HG03558 (cell line): Measurements from ENCODE around the gene DUXB.

Experiments used
- ATAC-seq: cut with Tn5 transposase; IDR thresholded peaks from one replicate; pipeline ENCODE4 v1.9.1; 2021; ENCODE audit warnings: moderate number of reproducible peaks; ENCODE audit not compliant: unreplicated experiment; ENCODE audit errors: extremely low read depth

Gene DUXB, protein sequence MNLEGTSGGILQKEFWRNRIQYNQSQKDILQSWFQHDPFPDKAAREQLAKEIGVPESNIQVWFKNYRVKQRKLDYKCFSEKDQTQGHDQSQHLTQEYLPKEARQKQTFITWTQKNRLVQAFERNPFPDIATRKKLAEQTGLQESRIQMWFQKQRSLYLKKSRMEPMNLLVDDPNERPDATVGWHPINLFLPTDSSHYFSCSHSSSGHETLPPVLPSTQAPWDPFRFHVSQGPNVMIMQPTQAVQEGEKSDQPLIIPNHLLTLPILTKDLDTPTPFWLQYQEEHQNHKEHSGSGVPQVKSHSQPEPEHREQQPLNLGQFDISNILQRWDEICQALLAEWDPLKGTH

DNA sequence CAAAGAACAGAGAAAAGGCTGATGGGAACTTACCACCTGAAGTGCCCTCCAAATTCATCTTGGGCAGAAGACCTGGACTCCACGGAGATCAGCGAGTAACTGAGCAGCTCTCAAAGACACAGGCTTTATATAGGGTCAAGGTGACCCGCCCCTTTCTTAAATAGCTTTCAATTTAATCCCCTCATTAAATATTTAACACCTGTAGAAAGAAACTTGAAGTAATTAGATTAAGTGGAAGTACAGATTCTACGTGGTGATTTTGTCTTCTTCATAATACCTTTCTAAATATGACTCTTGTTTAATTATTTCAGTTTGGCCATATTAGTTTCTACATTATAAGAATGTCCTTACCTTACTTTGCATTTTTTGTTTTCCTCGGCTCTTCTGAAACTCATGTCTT is at the start of gene DUXB:
Gene DUXB (minus strand): TSS at position 101 of the 400 bp plus-strand sequence. CDS start 43 bp downstream, at position 58.
- no peak for ATAC-seq

DNA sequence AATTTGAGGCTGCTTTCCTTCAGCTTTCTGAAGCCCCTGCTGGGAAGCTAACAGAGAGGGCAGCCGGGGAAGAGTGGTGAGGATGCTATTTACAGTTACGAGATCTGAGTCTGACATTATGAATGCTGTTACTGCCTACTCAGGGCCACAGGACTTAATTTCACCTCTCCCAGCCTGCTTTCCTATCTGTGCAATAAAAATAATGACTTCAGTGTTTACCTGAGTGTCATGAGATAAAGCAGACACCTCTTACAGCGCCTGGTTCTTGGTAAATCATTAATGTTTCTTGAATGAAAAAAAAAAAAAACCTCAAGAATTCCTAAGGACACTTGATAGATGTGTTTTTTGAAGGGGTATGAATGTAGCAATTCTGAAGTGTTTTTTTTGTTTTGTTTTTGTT is 49.3 kb upstream of the DUXB start:
- no peak for ATAC-seq

DNA sequence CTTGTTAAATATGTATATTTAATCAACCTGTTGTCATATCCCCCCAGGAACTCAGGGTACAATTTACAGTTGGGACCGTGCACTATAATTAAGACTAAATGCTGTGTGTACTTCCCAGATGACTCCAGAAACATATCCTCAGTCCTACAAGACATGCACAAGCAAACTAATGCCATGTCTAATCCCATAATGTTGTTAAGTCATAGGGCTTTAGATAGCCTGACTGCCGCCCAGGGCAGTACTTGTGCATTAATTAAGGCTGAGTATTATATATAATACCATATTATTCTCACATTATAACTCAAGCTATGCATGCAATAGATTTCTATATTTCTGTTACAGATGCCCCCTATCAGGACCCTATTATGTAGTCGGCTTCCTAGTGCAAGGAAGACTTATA is 45.1 kb upstream of the DUXB start:
- no peak for ATAC-seq

DNA sequence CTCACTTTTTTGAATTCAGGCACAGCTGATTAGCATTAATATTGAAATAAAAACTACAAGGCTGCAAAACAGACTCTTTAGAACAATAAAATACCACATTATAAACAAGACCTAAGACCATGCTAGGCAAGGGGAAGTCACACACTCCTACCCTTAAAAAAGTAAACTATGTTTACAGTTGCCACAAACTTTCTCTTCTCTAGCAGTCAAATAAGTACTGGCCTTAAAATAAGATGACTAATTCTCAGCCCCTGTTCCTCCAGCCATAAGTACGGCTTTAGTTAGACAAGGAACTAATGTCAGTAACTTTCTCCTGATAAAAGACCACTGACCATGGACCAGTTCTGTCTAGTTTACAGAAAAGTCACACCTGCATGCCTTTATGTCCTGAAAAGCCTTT is 44.6 kb upstream of the DUXB start:
- no peak for ATAC-seq

DNA sequence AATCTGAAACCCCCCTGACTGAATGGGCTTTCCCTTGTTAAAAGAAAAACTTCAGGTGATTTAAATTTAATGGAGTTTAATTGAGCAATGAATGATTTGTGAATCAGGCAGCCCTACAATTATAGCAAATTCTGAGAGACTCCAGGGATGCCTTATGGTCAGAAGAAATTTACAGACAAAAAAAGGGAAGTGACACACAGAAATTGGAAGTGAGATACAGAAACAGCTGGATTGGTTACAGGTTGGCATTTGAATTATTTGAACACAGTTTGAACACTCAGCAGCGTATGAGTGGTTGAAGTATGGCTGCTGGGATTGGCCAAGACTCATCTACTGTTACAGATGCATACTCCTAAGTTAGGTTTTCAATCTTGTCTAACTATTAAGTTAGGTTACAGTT is 44.0 kb upstream of the DUXB start:
- no peak for ATAC-seq

DNA sequence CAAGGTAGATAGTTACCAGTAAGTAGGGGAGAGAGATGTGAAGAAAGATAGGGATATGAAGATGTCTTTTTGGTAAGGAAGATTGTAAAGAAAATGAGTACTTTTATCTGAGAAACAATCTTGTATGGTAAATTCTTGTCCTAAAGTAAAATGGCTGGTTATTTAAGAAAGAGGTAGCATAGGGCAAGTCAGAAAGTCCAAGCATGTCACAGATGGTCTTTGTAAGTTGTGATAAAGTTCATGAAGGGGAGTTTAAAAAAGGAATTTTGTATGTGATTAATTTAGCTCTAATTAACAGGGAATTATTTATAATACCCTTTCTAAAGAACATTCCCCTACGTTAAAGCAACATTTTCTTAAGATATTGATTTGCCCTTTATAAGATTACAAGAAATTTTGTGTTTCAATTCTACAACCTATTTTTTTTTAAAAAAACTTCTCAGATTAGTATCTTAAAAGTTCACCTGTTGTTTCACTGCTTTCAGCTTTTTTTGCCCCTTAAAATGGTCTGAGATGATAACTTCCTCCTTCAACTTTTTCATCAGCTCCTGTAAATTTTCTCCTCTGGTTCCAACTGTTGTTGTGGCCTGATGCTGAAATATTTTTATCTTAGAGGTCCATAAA is 41.3 kb upstream of the DUXB start:
- ATAC-seq, result no peak

DNA sequence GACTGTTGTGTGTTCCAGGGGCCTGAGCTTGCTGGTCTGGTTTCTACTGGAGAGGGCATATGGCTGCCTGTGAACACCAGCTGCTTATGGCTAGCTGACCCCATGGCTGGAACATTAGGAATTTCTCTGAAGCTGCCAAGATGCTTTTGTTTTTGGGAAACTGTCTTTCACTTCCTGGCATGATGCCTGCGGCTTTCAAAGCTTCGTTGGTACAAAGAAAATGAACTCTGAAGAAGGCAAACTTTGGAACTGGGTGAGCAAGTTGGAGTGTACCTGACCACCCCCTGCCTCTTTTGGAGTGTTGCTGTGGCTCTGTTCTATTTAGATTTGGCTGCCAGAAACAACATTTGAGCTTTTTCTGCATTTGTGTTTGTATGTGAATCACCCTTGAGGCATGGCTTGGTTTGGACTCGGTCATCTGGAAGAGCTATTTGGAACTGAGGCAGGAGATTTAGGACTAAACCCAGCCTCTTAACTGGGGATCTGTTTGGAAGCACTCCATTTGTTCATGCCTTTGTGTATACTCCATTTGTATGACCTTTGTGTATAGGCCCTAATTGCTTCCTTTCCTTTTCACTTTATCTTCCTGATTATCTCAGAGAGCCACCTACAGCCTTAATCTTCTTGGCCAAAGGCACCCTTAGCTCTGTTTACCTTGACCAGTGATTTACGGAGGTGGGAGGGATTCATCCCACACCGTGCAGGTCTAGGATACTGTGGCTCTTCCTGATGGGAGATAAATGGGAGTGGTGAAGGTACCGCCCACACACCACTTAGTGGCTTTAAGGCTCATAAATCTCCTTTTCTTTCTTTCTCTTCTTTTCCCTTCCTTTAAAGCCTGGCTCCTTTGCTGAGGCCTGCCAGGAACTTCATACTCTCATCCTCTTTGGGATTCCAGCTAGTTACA is 32.3 kb upstream of the DUXB start:
- no peak for ATAC-seq

DNA sequence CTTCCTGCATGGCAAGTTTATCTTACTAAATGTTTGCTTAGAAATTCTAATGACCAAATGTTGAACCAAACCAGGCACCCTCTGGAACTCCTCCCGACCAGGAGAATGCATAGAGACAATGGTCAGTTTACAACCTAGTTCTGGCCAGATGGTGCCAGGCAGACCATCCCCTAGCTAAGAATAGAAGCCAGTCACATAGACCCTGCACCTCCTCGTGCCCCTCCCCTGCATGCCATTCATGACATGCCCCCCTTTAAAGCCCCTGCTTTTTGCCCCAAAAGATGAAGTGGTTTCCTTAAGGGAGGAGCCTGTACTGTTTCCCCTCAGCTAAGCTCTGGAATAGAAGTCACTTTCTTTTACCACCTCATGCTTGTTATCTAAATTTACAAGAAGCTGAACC is 31.6 kb upstream of the DUXB start:
- ATAC-seq, result no peak

DNA sequence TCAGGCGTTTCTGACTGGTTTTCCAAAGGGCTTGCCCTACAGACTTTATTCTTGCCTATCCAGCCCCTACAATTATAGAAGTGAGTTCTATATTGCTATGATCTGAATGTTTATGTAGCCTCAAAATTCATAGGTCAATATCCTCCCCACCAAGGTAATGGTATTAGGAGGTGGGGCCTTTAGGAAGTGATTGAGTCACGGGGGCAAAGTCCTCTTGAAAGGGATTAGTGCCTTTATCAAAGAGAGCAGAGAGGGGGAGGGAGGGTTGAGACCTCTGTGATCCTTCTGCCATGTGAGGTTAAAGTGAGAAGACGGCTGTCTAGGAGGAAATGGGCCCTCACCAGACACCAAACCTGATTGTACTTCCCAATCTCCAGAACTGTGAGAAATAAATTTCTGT is 26.0 kb upstream of the DUXB start:
- no peak for ATAC-seq

DNA sequence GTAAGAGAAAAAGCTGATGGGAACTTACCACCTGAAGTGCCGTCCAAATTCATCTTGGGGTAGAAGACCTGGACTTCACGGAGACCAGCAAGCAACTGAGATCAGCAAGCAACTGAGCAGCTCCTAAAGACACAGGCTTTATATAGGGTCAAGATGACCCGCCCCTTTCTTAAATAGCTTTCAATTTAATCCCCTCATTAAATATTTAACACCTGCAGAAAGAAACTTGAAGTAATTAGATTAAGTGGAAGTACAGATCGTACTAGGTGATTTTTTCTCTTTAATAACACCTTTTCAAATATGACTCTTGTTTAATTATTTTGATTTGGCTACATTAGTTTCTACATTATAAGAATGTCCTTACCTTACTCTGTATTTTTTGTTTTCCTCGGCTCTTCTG is 25.1 kb upstream of the DUXB start, which contains the start of gene CPHXL:
Gene CPHXL (minus strand): TSS at position 101 of the 400 bp plus-strand sequence. CDS start 48 bp downstream, at position 53.
- no peak for ATAC-seq

DNA sequence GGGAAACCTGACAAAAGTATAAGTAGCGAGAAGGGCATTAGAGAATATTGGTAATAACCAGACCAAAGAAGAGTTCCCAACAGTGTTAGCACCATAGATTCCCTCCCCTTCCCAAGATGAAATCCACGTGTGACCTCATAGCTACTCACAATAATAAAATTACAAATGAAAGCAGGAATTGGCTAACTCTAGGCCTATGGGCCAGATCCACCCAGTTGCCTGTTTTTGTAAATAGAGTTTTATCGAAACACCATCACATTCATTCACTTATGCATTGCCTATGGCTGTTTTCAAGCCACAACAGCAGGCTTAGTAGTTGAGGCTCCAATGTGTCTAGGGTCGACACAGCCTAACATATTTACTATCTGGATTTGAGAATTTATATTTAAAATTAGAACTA is 17.2 kb upstream of the DUXB start:
- no peak for ATAC-seq

DNA sequence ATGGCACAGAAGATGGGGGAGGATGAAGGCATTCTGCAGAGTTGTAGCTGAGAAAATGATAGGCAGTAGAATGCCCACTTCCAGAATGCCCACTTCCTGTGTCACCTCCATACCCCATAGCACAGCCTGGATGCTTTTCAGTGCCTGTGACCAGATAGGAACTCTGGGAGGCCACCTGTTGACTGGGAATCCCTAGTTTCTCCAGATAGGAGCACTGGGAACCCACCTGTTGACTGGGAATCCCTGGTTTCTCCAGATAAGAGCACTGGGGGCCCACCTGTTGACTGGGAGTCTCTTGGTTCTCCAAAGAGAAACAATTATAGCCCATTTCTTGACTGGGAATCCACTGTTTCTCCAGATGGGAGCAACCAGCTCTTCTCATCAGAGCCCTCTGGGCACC is 13.4 kb upstream of the DUXB start:
- ATAC-seq, result no peak

DNA sequence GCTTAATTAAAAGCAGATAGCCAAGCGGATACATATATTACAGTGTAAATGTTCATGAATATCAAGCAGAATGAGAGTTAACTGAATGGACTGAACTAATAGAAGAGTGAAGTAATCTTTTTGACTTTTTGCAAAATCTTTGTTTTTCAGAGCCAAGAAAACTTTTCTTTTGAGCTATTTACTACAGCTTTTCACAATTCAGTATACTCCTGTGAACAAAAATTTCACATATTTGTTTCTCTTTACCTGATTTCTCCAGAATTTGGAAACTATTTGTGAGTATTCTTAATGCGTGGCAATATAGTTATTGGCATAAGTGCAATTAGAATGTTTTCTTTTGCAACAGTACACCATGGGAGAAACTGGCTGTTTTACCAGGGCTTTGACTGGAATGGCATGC is 9.1 kb upstream of the DUXB start:
- ATAC-seq, result no peak

DNA sequence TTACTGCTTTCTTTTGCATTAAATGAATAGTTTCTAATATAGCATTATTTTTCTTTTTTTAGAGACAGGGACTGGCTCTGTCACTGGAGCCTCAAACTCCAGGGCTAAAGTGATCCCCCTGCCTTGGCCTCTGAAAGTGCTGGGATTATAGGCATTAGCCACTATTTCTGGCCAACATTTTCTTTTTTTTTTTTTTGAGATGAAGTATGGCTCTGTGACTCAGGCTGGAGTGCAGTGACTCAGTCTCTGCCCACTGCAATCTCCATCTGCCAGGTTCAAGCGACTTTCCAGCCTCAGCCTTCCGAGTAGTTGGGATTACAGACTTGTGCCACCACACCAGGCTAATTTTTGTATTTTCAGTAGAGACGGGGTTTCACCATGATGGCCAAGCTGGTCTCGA is 2.0 kb upstream of the DUXB start:
- no peak for ATAC-seq

DNA sequence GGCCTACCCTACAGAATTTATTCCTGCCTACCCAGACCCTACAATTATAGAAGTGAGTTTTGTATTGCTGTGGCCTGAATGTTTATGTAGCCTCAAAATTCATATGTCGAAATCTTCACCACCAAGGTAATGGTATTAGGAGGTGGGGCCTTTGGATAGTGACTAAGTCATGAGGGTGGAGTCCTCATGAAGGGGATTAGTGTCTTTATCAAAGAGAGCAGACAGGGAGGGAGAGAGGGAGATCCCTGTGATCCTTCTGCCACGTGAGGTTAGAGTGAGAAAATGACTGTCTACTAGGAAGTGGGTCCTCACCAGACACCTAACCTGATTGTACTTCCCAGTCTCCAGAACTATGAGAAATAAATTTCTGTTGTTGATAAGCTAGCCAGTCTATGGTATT is 981 bp upstream of the DUXB start:
- no peak for ATAC-seq

DNA sequence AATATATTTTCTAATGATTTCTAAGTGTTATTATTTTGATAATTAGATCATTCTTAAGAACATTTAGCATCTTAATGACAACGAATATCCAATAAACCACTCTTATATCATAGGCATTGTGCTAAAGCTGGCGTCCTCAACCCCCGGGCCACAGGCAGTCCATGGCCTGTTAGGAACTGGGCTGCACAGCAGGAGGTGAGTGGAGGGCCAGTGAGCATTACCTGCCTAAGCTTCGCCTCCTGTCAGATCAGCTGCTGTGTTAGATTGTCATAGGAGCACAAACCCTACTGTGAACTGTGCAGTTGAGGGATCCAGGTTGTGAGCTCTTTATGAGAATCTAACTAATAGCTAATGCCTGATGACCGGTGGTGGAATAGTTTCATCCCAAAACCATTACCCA is 3.7 kb downstream of the DUXB start:
- no peak for ATAC-seq

DNA sequence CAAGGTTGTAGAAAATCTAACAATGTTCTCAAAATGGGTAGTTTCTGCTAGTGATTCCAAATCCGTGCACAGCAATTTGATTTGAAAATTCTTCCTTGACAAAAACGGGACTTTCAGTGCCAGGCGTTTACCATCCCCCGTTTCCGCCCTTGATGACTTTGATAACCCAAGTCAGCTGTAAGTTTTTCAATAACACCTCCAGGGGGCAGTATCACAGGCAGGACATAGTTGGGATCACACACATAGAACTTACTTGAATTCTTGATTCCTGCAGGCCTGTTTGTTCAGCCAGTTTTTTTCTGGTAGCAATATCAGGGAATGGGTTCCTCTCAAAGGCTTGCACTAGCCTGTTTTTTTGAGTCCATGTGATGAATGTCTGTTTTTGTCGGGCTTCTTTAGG is 5.6 kb downstream of the DUXB start:
- ATAC-seq, result no peak

DNA sequence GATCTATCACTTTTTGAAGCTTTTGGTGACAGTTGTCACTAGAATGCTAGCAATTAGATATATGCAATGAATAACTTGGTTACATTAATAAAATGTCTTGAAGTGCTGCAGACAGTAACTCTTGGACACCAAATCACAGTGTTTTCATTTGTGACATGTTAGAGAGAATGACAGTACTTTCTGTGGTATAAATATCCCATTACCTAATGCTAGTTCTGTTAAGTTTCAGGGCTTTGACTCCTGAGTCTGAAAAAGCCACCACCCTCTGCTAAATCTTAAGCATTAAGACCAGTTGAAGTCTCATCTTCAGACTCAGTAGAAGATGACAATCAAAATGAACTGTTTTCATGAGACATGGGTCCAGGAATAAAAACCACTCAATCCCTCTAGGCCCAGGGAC is 13.9 kb downstream of the DUXB start:
- ATAC-seq, result no peak

DNA sequence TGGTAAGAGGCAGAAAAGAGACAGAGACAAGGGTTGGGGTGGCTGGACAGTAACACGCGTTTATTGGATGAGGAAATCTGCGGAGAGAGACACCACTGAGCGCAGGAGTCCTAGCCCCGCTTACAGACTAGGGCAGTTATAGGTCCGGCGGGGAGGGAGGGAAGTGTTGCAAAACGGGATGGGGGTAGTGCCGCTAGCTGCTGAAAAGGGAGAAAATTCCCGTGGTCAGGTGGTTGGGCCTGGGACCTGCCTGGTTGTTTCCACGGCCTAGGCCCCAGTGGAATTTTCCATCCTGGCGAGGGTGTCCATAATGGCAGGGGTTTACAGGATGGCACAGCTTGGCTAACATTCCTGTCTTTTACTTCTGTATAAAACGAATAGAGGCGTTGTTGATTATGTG is 19.0 kb downstream of the DUXB start:
- no peak for ATAC-seq

DNA sequence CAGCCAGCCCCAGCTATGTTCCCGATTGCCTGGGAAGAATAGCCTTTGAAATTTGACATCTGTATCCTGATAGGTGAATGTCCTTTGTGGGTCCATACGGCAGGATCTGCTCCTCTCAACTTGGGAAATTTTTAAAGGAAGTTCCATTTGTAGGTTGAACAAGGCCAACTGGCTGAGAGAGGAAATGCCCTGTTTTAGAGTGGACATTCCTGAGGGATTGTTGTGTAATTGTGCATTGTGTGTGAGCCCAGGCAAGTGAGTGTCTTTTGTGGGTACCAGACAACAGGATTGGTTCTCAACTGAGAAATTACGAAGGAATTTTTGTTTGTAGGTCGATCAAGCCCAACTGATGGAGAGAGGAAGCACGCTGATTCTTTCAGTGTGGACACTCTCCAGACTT is 21.9 kb downstream of the DUXB start:
- no peak for ATAC-seq

DNA sequence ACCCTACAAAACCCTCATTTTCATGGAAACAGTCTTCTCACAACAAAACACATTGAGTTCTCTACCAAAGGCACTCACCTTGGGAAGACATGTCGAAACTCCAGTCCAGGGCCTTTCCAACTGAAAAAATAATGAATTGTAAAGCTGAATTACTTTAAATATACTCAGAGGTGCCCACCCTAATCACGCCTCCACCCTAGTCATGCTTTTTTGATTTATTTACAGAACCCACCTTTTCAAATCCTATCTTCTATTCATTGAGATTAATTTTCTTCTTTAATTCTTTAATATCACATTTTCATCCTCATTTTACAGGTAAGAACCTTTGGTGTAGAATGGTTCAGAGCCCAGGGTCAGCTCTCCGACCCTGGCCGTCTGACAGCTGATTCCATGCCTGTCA is 24.4 kb downstream of the DUXB start, which contains the start of gene CPHXL2:
Gene CPHXL2 (minus strand): TSS at position 101 of the 400 bp plus-strand sequence. CDS start 10 bp downstream, at position 91.
- no peak for ATAC-seq
